Measurements from ENCODE around the gene MBD5.

The MBD5 gene

DNA sequence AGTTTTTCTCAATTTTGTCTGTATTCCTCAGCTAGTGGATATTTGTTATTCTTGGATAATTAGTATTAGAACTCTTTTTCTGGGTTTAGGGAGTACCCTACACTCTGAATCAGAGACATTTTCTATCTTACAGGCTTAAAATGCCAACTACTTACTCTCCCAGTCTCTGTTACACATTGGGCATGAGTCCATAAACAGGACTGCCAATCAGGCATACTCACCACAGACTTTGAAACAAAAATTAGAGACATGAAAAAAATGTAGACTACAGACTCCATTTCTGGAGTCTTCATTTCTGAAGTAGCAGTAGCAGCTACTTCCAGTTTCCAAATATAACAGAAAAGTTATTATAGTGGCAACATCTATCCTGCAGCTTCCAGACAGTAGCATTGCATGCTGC is 279.7 kb downstream of the MBD5 start:
- Histone ChIP-seq H3K4me1 (ENCODE audit: low read length) (no peaks in the 10 kb centered on the region), H3K4me2 (ENCODE audit: low read length) (no peak overlapping the region), H3K27ac (ENCODE audit: low read length) (no peak overlapping the region), H3K9me3 (ENCODE audit: insufficient read depth, low read length) (no peaks in the 10 kb centered on the region), H3K27me3 (ENCODE audit: low read depth, low read length) (no peaks in the 10 kb centered on the region), H3K4me3 (ENCODE audit: low read length) (no peak overlapping the region), H3K9ac (ENCODE audit: low read length) (no peak overlapping the region), H4K20me1 (ENCODE audit: insufficient read depth, low read length) (no peaks in the 10 kb centered on the region), H2AFZ (ENCODE audit: low read depth, low read length) (no peak overlapping the region), H3K36me3 (replicated peaks; ENCODE audit: low read depth, low read length) (no peaks in the 10 kb centered on the region), H3K79me2 (ENCODE audit: low read length) (no peaks in the 10 kb centered on the region)
- no peak for TF ChIP-seq EZH2phosphoT487 (IDR thresholded peaks at IDR 0.05; ENCODE audit: low read depth)
- TF ChIP-seq, protein P1, sequence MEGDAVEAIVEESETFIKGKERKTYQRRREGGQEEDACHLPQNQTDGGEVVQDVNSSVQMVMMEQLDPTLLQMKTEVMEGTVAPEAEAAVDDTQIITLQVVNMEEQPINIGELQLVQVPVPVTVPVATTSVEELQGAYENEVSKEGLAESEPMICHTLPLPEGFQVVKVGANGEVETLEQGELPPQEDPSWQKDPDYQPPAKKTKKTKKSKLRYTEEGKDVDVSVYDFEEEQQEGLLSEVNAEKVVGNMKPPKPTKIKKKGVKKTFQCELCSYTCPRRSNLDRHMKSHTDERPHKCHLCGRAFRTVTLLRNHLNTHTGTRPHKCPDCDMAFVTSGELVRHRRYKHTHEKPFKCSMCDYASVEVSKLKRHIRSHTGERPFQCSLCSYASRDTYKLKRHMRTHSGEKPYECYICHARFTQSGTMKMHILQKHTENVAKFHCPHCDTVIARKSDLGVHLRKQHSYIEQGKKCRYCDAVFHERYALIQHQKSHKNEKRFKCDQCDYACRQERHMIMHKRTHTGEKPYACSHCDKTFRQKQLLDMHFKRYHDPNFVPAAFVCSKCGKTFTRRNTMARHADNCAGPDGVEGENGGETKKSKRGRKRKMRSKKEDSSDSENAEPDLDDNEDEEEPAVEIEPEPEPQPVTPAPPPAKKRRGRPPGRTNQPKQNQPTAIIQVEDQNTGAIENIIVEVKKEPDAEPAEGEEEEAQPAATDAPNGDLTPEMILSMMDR (IDR thresholded peaks at IDR 0.05; ENCODE audit: low read depth, low read length): no peak

DNA sequence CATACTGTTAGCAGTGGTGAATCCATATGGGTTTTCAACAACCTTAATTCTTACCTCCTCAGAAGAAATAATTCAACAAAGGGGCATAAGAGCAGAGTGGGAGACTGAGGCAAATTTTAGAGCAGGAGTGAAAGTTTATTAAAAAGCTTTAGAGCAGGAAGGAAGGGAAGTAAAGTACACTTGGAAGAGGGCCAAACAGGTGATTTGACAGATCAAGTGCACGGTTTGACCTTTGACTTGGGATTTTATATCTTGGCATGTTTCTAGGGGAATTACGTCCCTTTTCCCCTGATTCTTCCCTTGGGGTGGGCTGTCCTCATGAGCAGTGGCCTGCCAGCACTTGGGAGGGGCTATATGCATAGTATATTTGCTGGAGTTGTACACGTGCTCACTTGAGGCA is 280.5 kb downstream of the MBD5 start:
- no peak for TF ChIP-seq EZH2phosphoT487 (IDR thresholded peaks at IDR 0.05; ENCODE audit: low read depth)
- Histone ChIP-seq H3K4me2 (ENCODE audit: low read length) (no peak overlapping the region), H3K9me3 (ENCODE audit: insufficient read depth, low read length) (no peaks in the 10 kb centered on the region)

DNA sequence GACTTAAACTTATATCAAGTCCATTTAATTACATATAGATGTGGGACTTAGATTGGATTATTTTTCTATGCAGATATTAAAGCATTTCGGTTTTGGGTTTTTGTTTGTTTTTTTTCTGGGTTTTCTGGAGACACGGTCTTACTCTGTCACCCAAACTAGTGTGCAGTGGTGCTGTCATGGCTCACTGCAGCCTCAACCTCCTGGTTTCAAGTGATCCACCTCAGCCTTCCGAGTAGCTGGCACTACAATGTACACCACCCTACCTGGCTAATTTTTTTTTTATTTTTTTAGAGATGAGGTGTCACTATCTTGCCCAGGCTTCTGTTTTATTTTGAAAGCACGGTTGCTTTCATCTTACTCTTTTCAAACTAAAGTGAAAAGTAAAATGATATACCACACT is 281.6 kb downstream of the MBD5 start:
- Histone ChIP-seq H3K9me3 (ENCODE audit: insufficient read depth, low read length) (no peaks in the 10 kb centered on the region), H3K79me2 (ENCODE audit: low read length) (no peaks in the 10 kb centered on the region), H2AFZ (ENCODE audit: low read depth, low read length) (no peak overlapping the region), H4K20me1 (ENCODE audit: insufficient read depth, low read length) (no peaks in the 10 kb centered on the region), H3K4me1 (ENCODE audit: low read length) (no peaks in the 10 kb centered on the region), H3K4me3 (ENCODE audit: low read length) (no peak overlapping the region), H3K36me3 (replicated peaks; ENCODE audit: low read depth, low read length) (no peaks in the 10 kb centered on the region), H3K27me3 (ENCODE audit: low read depth, low read length) (no peaks in the 10 kb centered on the region), H3K4me2 (ENCODE audit: low read length) (no peak overlapping the region), H3K9ac (ENCODE audit: low read length) (no peak overlapping the region), H3K27ac (ENCODE audit: low read length) (no peak overlapping the region)
- TF ChIP-seq EZH2phosphoT487 (IDR thresholded peaks at IDR 0.05; ENCODE audit: low read depth): no peak
- TF ChIP-seq, protein P1 (IDR thresholded peaks at IDR 0.05; ENCODE audit: low read depth, low read length): no peak

More for the DNA sequence above, 280.5 kb downstream of the MBD5 start:
- no peaks in the 10 kb centered on the region for H3K4me1 ChIP-seq (ENCODE audit: low read length)
- H3K36me3 ChIP-seq (replicated peaks; ENCODE audit: low read depth, low read length): no peaks in the 10 kb centered on the region
- H4K20me1 ChIP-seq (ENCODE audit: insufficient read depth, low read length): no peaks in the 10 kb centered on the region
- H3K27me3 ChIP-seq (ENCODE audit: low read depth, low read length): no peaks in the 10 kb centered on the region
- no peak overlapping the region for H2AFZ ChIP-seq (ENCODE audit: low read depth, low read length)
- H3K79me2 ChIP-seq (ENCODE audit: low read length): no peaks in the 10 kb centered on the region
- no peak overlapping the region for H3K27ac ChIP-seq (ENCODE audit: low read length)
- H3K9ac ChIP-seq (ENCODE audit: low read length): no peak overlapping the region
- H3K4me3 ChIP-seq (ENCODE audit: low read length): no peak overlapping the region

DNA sequence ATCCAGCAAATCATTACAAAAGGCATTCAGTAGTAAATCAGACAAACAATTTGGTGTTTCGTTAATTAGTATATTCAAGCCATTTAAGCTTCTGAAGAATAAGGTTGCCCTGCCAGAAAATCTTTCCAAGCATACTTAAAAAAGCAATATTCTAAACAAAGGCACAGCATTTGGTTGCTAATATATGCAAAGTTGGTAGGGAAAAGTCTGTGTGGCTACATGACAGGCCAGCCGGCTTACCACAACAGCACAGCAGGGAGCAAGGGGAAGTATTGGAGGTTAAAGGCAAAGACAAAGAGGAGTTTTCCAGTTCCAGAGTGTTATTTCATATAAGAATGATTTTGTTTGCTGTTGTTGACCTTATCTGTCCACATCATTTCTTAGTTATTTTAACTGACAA is 282.3 kb downstream of the MBD5 start:
- no peak overlapping the region for H2AFZ ChIP-seq (ENCODE audit: low read depth, low read length)
- no peak for TF ChIP-seq EZH2phosphoT487 (IDR thresholded peaks at IDR 0.05; ENCODE audit: low read depth)
- TF ChIP-seq, protein P1 (IDR thresholded peaks at IDR 0.05; ENCODE audit: low read depth, low read length): no peak
- no peaks in the 10 kb centered on the region for H3K4me1 ChIP-seq (ENCODE audit: low read length)

DNA sequence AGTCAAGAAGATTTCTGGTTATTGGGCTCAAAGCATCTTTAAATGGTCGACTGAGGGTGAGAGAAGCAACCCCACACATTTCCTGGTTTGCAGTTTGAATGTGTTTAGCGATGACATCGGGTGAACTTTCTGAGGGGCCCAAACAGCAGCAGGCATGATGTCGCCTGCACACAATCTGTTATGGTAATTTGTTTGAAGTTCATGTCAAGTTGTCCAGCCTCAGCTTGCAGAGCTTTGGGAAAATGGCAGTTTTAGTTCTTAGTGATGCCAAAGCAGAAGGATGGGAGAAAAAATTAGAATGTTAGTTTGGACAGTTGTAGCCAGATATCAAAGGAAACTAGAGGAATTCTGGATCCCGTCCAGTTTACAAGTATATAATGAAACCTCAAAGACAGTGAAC is 284.6 kb downstream of the MBD5 start:
- Histone ChIP-seq H3K27ac (ENCODE audit: low read length) (no peak overlapping the region), H3K79me2 (ENCODE audit: low read length) (no peaks in the 10 kb centered on the region), H3K9ac (ENCODE audit: low read length) (no peak overlapping the region), H3K9me3 (ENCODE audit: insufficient read depth, low read length) (no peaks in the 10 kb centered on the region), H3K36me3 (replicated peaks; ENCODE audit: low read depth, low read length) (no peaks in the 10 kb centered on the region), H4K20me1 (ENCODE audit: insufficient read depth, low read length) (no peaks in the 10 kb centered on the region), H2AFZ (ENCODE audit: low read depth, low read length) (no peak overlapping the region), H3K4me2 (ENCODE audit: low read length) (no peak overlapping the region), H3K27me3 (ENCODE audit: low read depth, low read length) (no peaks in the 10 kb centered on the region), H3K4me3 (ENCODE audit: low read length) (no peak overlapping the region), H3K4me1 (ENCODE audit: low read length) (no peaks in the 10 kb centered on the region)
- TF ChIP-seq EZH2phosphoT487 (IDR thresholded peaks at IDR 0.05; ENCODE audit: low read depth): no peak
- TF ChIP-seq, protein P1 (IDR thresholded peaks at IDR 0.05; ENCODE audit: low read depth, low read length): no peak

More for the DNA sequence above, 282.3 kb downstream of the MBD5 start:
- Histone ChIP-seq H4K20me1 (ENCODE audit: insufficient read depth, low read length) (no peaks in the 10 kb centered on the region), H3K27me3 (ENCODE audit: low read depth, low read length) (no peaks in the 10 kb centered on the region), H3K9me3 (ENCODE audit: insufficient read depth, low read length) (no peaks in the 10 kb centered on the region), H3K36me3 (replicated peaks; ENCODE audit: low read depth, low read length) (no peaks in the 10 kb centered on the region), H3K4me3 (ENCODE audit: low read length) (no peak overlapping the region), H3K27ac (ENCODE audit: low read length) (no peak overlapping the region), H3K9ac (ENCODE audit: low read length) (no peak overlapping the region), H3K79me2 (ENCODE audit: low read length) (no peaks in the 10 kb centered on the region), H3K4me2 (ENCODE audit: low read length) (no peak overlapping the region)

Measured in OCI-LY3 (cell line).